Fibroblast of villous mesenchyme (primary cell): Measurements from ENCODE around the gene LRRC25. TPM values are rescaled to one million over a fixed set of nuclear protein-coding genes. Genes with fewer than 3 reads are reported as not detected.

ENCODE experiments used
- DNase-seq: peaks from one replicate; pipeline ENCODE4 v3.0.0-alpha.2; 2010; ENCODE audit warnings: low read depth
- H3K4me3 ChIP-seq: 2 replicates; pipeline ENCODE4 v1.5.1; 2011; ENCODE audit warnings: low read depth, mild to moderate bottlenecking, low read length
- CTCF ChIP-seq: IDR thresholded peaks from 2 replicates; pipeline ENCODE4 v1.5.1; 2012; ENCODE audit warnings: low read depth, mild to moderate bottlenecking, low read length; ENCODE audit not compliant: insufficient read depth
- total RNA-seq: library from RNA; depleted of rRNA; stranded (reverse); fragments of >200 nt; gene quantifications from 2 replicates; pipeline ENCODE4 v1.2.3, GENCODE V29; 2012

Gene LRRC25
- total RNA-seq, 1 donor: under 0.01 TPM

GRCh38 chr19:18431351-18432197 is 34.2 kb upstream of the LRRC25 start:
- no peak overlapping the region for H3K4me3 ChIP-seq
- no peak for TF ChIP-seq CTCF
- DNase-seq: no peak

GRCh38 chr19:18430417-18431144 is 33.2 kb upstream of the LRRC25 start:
- no peak overlapping the region for H3K4me3 ChIP-seq
- TF ChIP-seq CTCF: no peak
- DNase-seq: no peak

- TF ChIP-seq CTCF: no peak
- H3K4me3 ChIP-seq: no peak overlapping the region
- DNase-seq: no peak
These were observed 32.4 kb upstream of the LRRC25 start for GRCh38 chr19:18429717-18430416.

GRCh38 chr19:18428787-18429674 is 31.6 kb upstream of the LRRC25 start:
- peak overlapping the region; percentile 47 for H3K4me3 ChIP-seq
- TF ChIP-seq CTCF: peak; percentile 12

GRCh38 chr19:18428173-18428786 is 30.9 kb upstream of the LRRC25 start:
- no peak for DNase-seq
- H3K4me3 ChIP-seq: no peak overlapping the region
- TF ChIP-seq CTCF: no peak

More at GRCh38 chr19:18428787-18429674, 31.6 kb upstream of the LRRC25 start:
- peak; percentile 84 for DNase-seq
